IMR-90 (cell line): ENCODE data around the gene ZNF609. TPM values are rescaled to one million over a fixed set of nuclear protein-coding genes. Genes with fewer than 3 reads are reported as not detected.

Source experiments
- ATAC-seq: fragments of 200-7000 bp; cut with Tn5 transposase; 2 replicates; pipeline ENCODE4 v1.9.1; 2020; ENCODE audit warnings: low read depth, mild to moderate bottlenecking, moderate library complexity
- BruUV-seq: library from RNA; stranded (reverse); fragments of 400-500 nt; replicated peaks from 2 replicates; lab custom pipeline; 2021; lab: Mats Ljungman, UMichigan
- CTCF ChIA-PET: fragments of 300-600 bp; formaldehyde crosslinking; extraction: SDS; loops from one replicate; lab custom pipeline; 2021; ENCODE audit warnings: antibody characterized with exemption; lab: Yijun Ruan, JAX
- POLR2A ChIA-PET: fragments of 300-600 bp; sonication (Branson Sonifier 250); formaldehyde crosslinking; loops from one replicate; lab custom pipeline; 2022; ENCODE audit warnings: antibody characterized with exemption; ENCODE audit not compliant: unreplicated experiment; lab: Charles Lee
- DNase-seq: peaks from one replicate; pipeline ENCODE4 v3.0.0; 2013
- H2AFZ ChIP-seq: replicated peaks from 2 replicates; pipeline ENCODE3; 2013; ENCODE audit warnings: low read length, mild to moderate bottlenecking; ENCODE audit not compliant: poor library complexity
- H2AK5ac ChIP-seq: 2 replicates; pipeline ENCODE4 v1.6.1; 2013; ENCODE audit warnings: low read depth, low read length, inconsistent platforms
- H2AK9ac ChIP-seq: replicated peaks from 2 replicates; pipeline ENCODE3; 2013; ENCODE audit warnings: mild to moderate bottlenecking, low read depth, low read length, moderate library complexity; ENCODE audit not compliant: poor library complexity
- H2BK120ac ChIP-seq: 2 replicates; pipeline ENCODE4 v1.6.1; 2013; ENCODE audit warnings: low read depth, low read length, inconsistent platforms
- H2BK15ac ChIP-seq: 3 replicates; pipeline ENCODE4 v1.6.1; 2013; ENCODE audit warnings: low read depth, low read length, inconsistent platforms
- H2BK20ac ChIP-seq: 2 replicates; pipeline ENCODE4 v1.6.1; 2013; ENCODE audit warnings: low read depth, mild to moderate bottlenecking, inconsistent platforms, low read length, moderate library complexity
- H2BK5ac ChIP-seq: 2 replicates; pipeline ENCODE4 v1.6.1; 2013; ENCODE audit warnings: mild to moderate bottlenecking, low read depth, low read length, inconsistent platforms; ENCODE audit not compliant: poor library complexity, severe bottlenecking
- H3K14ac ChIP-seq: replicated peaks from 2 replicates; pipeline ENCODE4 v1.6.1; 2013; ENCODE audit warnings: low read depth, low read length, inconsistent platforms
- H3K18ac ChIP-seq: 2 replicates; pipeline ENCODE4 v1.6.1; 2013; ENCODE audit warnings: low read depth, low read length, control low read depth
- H3K23ac ChIP-seq: 2 replicates; pipeline ENCODE4 v1.6.1; 2013; ENCODE audit warnings: low read depth, low read length, inconsistent platforms
- H3K27ac ChIP-seq: 2 replicates; pipeline ENCODE4 v1.5.1; 2013; ENCODE audit warnings: mild to moderate bottlenecking, control low read depth, low read length; ENCODE audit not compliant: insufficient read depth
- H3K27me3 ChIP-seq: 2 replicates; pipeline ENCODE4 v1.6.1; 2013; ENCODE audit warnings: low read length; ENCODE audit not compliant: control insufficient read depth, insufficient read depth
- H3K36me3 ChIP-seq: 2 replicates; pipeline ENCODE4 v1.6.1; 2013; ENCODE audit warnings: low read length, mixed read lengths; ENCODE audit not compliant: control insufficient read depth, insufficient read depth
- H3K4ac ChIP-seq: 2 replicates; pipeline ENCODE4 v1.6.1; 2013; ENCODE audit warnings: low read depth, low read length, inconsistent platforms
- H3K4me1 ChIP-seq: 2 replicates; pipeline ENCODE4 v1.6.1; 2013; ENCODE audit warnings: low read length, mixed read lengths; ENCODE audit not compliant: control insufficient read depth, insufficient read depth
- H3K4me2 ChIP-seq: 2 replicates; pipeline ENCODE4 v1.6.1; 2013; ENCODE audit warnings: low read depth, mild to moderate bottlenecking, control low read depth, low read length, moderate library complexity
- H3K4me3 ChIP-seq: 2 replicates; pipeline ENCODE4 v1.5.1; 2013; ENCODE audit warnings: low read depth, mild to moderate bottlenecking, control low read depth, low read length, moderate library complexity; ENCODE audit not compliant: insufficient read depth
- H3K56ac ChIP-seq: 2 replicates; pipeline ENCODE4 v1.6.1; 2013; ENCODE audit warnings: low read length, inconsistent platforms; ENCODE audit not compliant: insufficient read depth; ENCODE audit errors: extremely low read depth
- H3K79me1 ChIP-seq, 2 experiments: 2 replicates each; pipeline ENCODE4 v1.6.1; 2013; ENCODE audit warnings: low read length in 2 of 2, inconsistent platforms in 1 of 2, low read depth in 1 of 2
- H3K9ac ChIP-seq: 2 replicates; pipeline ENCODE4 v1.6.1; 2013; ENCODE audit warnings: low read depth, low read length, control low read depth
- H3K9me1 ChIP-seq: 2 replicates; pipeline ENCODE4 v1.6.1; 2013; ENCODE audit warnings: low read length, inconsistent platforms; ENCODE audit not compliant: insufficient read depth
- H3K9me3 ChIP-seq: 2 replicates; pipeline ENCODE4 v1.6.1; 2013; ENCODE audit warnings: low read length; ENCODE audit not compliant: control insufficient read depth, insufficient read depth
- H4K20me1 ChIP-seq: 2 replicates; pipeline ENCODE4 v1.6.1; 2013; ENCODE audit warnings: low read length, inconsistent platforms; ENCODE audit not compliant: insufficient read depth
- H4K5ac ChIP-seq: 2 replicates; pipeline ENCODE4 v1.6.1; 2013; ENCODE audit warnings: mild to moderate bottlenecking, low read depth, low read length, control low read depth
- H4K8ac ChIP-seq, 2 experiments: 2 replicates each; pipeline ENCODE4 v1.6.1; 2013; ENCODE audit warnings: low read depth in 2 of 2, low read length in 2 of 2, control low read depth in 1 of 2, inconsistent platforms in 1 of 2
- H4K91ac ChIP-seq: 2 replicates; pipeline ENCODE4 v1.6.1; 2013; ENCODE audit warnings: low read depth, low read length, inconsistent platforms; ENCODE audit not compliant: insufficient read depth
- BHLHE40 ChIP-seq: fragments of 150-350 bp; IDR thresholded peaks from 2 replicates; pipeline ENCODE4 v1.6.1; 2016; ENCODE audit warnings: mild to moderate bottlenecking, low read depth, low read length
- CEBPB ChIP-seq: IDR thresholded peaks from 2 replicates; pipeline ENCODE4 v1.6.1; 2012; ENCODE audit warnings: low read depth, low read length, improper control_type of control experiment
- CHD1 ChIP-seq: IDR thresholded peaks from 2 replicates; pipeline ENCODE4 v1.6.1; 2012; ENCODE audit warnings: low read depth, low read length, improper control_type of control experiment
- CTCF ChIP-seq: conservative IDR thresholded peaks from 2 replicates; pipeline ENCODE4 v1.5.1; 2012; ENCODE audit warnings: mild to moderate bottlenecking, low read depth, low read length, improper control_type of control experiment
- ELK1 ChIP-seq: fragments of 150-350 bp; IDR thresholded peaks from 2 replicates; pipeline ENCODE4 v1.6.1; 2016; ENCODE audit warnings: low read depth, mild to moderate bottlenecking, low read length, moderate library complexity, borderline replicate concordance
- FOS ChIP-seq: fragments of 150-350 bp; IDR thresholded peaks from 2 replicates; pipeline ENCODE4 v1.6.1; 2016; ENCODE audit warnings: low read depth, low read length
- MAFK ChIP-seq: IDR thresholded peaks from 2 replicates; pipeline ENCODE4 v1.6.1; 2012; ENCODE audit warnings: low read depth, low read length, improper control_type of control experiment
- MAZ ChIP-seq: IDR thresholded peaks from 2 replicates; pipeline ENCODE4 v1.6.1; 2012; ENCODE audit warnings: low read depth, mild to moderate bottlenecking, low read length, improper control_type of control experiment, moderate library complexity, borderline replicate concordance
- MXI1 ChIP-seq: IDR thresholded peaks from 2 replicates; pipeline ENCODE4 v1.6.1; 2012; ENCODE audit warnings: low read depth, mild to moderate bottlenecking, low read length, moderate library complexity, borderline replicate concordance
- NFE2L2 ChIP-seq: fragments of 150-350 bp; IDR thresholded peaks from 2 replicates; pipeline ENCODE4 v1.6.1; 2016; ENCODE audit warnings: low read depth, mild to moderate bottlenecking, low read length
- POLR2A ChIP-seq: IDR thresholded peaks from 2 replicates; pipeline ENCODE4 v1.6.1; 2012; ENCODE audit warnings: mild to moderate bottlenecking, low read depth, low read length
- RAD21 ChIP-seq: IDR thresholded peaks from 2 replicates; pipeline ENCODE4 v1.6.1; 2012; ENCODE audit warnings: low read length, improper control_type of control experiment
- RCOR1 ChIP-seq: IDR thresholded peaks from 2 replicates; pipeline ENCODE4 v1.6.1; 2012; ENCODE audit warnings: mild to moderate bottlenecking, low read length, improper control_type of control experiment; ENCODE audit not compliant: insufficient replicate concordance
- RFX5 ChIP-seq: IDR thresholded peaks from 2 replicates; pipeline ENCODE4 v1.8.0; 2012; ENCODE audit warnings: low read depth, mild to moderate bottlenecking, low read length, moderate library complexity
- SMC3 ChIP-seq: fragments of 150-350 bp; IDR thresholded peaks from 2 replicates; pipeline ENCODE4 v1.6.1; 2016; ENCODE audit warnings: low read depth, mild to moderate bottlenecking, antibody characterized with exemption, low read length, moderate library complexity
- USF2 ChIP-seq: fragments of 150-350 bp; IDR thresholded peaks from 2 replicates; pipeline ENCODE4 v1.6.1; 2017; ENCODE audit warnings: mild to moderate bottlenecking, antibody characterized with exemption, low read length, low read depth
- WGBS, 2 experiments: methylation state at CpG; one replicate each; pipeline versions ENCODE4 v1.1.5 to v1.1.7; 2013; ENCODE audit warnings: missing lambda C conversion rate in 2 of 2; ENCODE audit not compliant: insufficient read length in 1 of 2; ENCODE audit errors: extremely low coverage in 2 of 2; 5-methylcytosine and 5-hydroxymethylcytosine counted together
- dilution Hi-C: fragments of 300-500 bp; cut with HindIII; formaldehyde crosslinking; loops from one replicate; pipeline ENCODE4 v1.14.3; 2018; ENCODE audit warnings: low sequenced_read_pairs; ENCODE audit not compliant: unreplicated experiment
- in situ Hi-C: fragments of 300-500 bp; cut with MboI; formaldehyde crosslinking; loops from 3 replicates; pipeline ENCODE4 v1.14.3; 2019; ENCODE audit warnings: low sequenced_read_pairs, inconsistent platforms, mixed read lengths
- intact Hi-C: fragments of 100-400 bp; cut with micrococcal nuclease; formaldehyde crosslinking; loops from 2 replicates; pipeline ENCODE4 v1.10.0; 2022
- polyA plus RNA-seq, 3 experiments: library from polyadenylated mRNA; depleted of rRNA; stranded (reverse); fragments of >200 nt; gene quantifications; 2 replicates each; pipeline ENCODE4 v1.2.3, GENCODE V29; 2012; ENCODE audit warnings: low replicate concordance in 1 of 3
- total RNA-seq: library from RNA; depleted of rRNA; stranded (reverse); fragments of >200 nt; gene quantifications from 2 replicates; pipeline ENCODE4 v1.2.3, GENCODE V29; 2012

ZNF609 gene
- total and polyA plus RNA-seq, 2 of the 4 experiments (the other 2 are of a cell fraction), result 10.4 to 12.5 TPM

- H3K36me3 ChIP-seq, result peaks cover 71% of the 10 kb centered on the region
- DNase-seq, result no peak
- no peak overlapping the region for H3K18ac ChIP-seq
- H3K14ac ChIP-seq, result no peak overlapping the region
- no peak overlapping the region for H4K91ac ChIP-seq
- intact Hi-C loops, result no loop called here
- ATAC-seq, result no peak
- no peak overlapping the region for H4K8ac ChIP-seq
- no CpG with 5 or more reads among the region's 4 CpGs for WGBS, 2 experiments
- H3K9me3 ChIP-seq, result no peaks in the 10 kb centered on the region
- no peak overlapping the region for H3K4me2 ChIP-seq
- H2AK5ac ChIP-seq, result no peak overlapping the region
- no TSS peak for BruUV-seq
- no peaks in the 10 kb centered on the region for H3K9me1 ChIP-seq
- no peaks in the 10 kb centered on the region for H3K4me1 ChIP-seq
- peaks cover 14 to 30% of the 10 kb centered on the region in 2 experiments for H3K79me1 ChIP-seq
- no peak overlapping the region for H3K9ac ChIP-seq
- no peak overlapping the region for H3K4ac ChIP-seq
- in situ Hi-C loops, result no loop called here
- H2BK5ac ChIP-seq, result no peak overlapping the region
- no peak overlapping the region for H3K4me3 ChIP-seq
- peak overlapping the region; percentile 8 for H2AK9ac ChIP-seq
- no peak overlapping the region; the same call in 1 of the 2 replicates for H3K27ac ChIP-seq
- H4K5ac ChIP-seq, result no peak overlapping the region
- H2BK20ac ChIP-seq, result no peak overlapping the region
- peaks cover 2% of the 10 kb centered on the region; the same call in 1 of the 2 replicates for H4K20me1 ChIP-seq
- no peak overlapping the region for H3K56ac ChIP-seq
- no peaks in the 10 kb centered on the region for H3K27me3 ChIP-seq
- no peak for TF ChIP-seq BHLHE40
- TF ChIP-seq FOS, result no peak
- no peak for TF ChIP-seq USF2
- TF ChIP-seq CTCF, result no peak
- TF ChIP-seq RAD21, result no peak
- no peak for TF ChIP-seq NFE2L2
- TF ChIP-seq POLR2A, result no peak
- TF ChIP-seq CHD1, result no peak
- TF ChIP-seq MAFK, result no peak
- TF ChIP-seq ELK1, result no peak
- no peak for TF ChIP-seq MXI1
- no peak for TF ChIP-seq SMC3
- no peak for TF ChIP-seq MAZ
- no peak for TF ChIP-seq CEBPB
- no peak for TF ChIP-seq RFX5
- TF ChIP-seq RCOR1, result no peak
- H2BK15ac ChIP-seq, result no peak overlapping the region
- ChIA-PET CTCF (interaction anchor here (1.6 kb wide), 1 partner anchor 43 kb away, joined by 7 read pairs; no protein-coding TSS in a partner anchor), POLR2A (interaction anchor here (0.6 kb wide), 1 partner anchor 35 kb away, joined by 4 read pairs; no protein-coding TSS in a partner anchor)
- H3K23ac ChIP-seq, result no peak overlapping the region
- H2BK120ac ChIP-seq, result no peak overlapping the region
- no peak overlapping the region for H2AFZ ChIP-seq
- dilution Hi-C loops, result no loop called here
Observed at GRCh38 chr15:64685230-64685888, 225.0 kb downstream of the ZNF609 start.
